ENCODE results near the gene TLL1. TPM values are rescaled to one million over a fixed set of nuclear protein-coding genes. Genes with fewer than 3 reads are reported as not detected.

The TLL1 gene
- total RNA-seq, 2 donors from 2014 or later = 3.4 to 3.6 TPM

- TF ChIP-seq POLR2A (IDR thresholded peaks at IDR 0.05) (no peak), CTCF (IDR thresholded peaks at IDR 0.05) (no peak)
- H3K9me3 ChIP-seq = no peaks in the 10 kb centered on the region
- intact Hi-C loops (cut with DNase I) = no loop called here
- H3K36me3 ChIP-seq (replicated peaks in 1 of 2; ENCODE audit: insufficient read depth in 1 of 2, low read depth in 2 of 2) = no peaks in the 10 kb centered on the region
- H3K27me3 ChIP-seq = no peaks in the 10 kb centered on the region
- no peaks in the 10 kb centered on the region for H3K4me1 ChIP-seq
- DNase-seq (no peak), ATAC-seq (no peak)
- no peak overlapping the region for H3K27ac ChIP-seq
- 80 to 84% methylated on average over 6 of the region's 6 CpGs for WGBS, 2 donors
- H3K4me3 ChIP-seq = no peak overlapping the region
Observed at GRCh38 chr4:166043801-166044200, 170.8 kb downstream of the TLL1 start.

- ATAC-seq = no peak
- no peak for DNase-seq
- intact Hi-C loops (cut with DNase I) = no loop called here
Observed at GRCh38 chr4:166044871-166045270, 171.8 kb downstream of the TLL1 start.

DNA sequence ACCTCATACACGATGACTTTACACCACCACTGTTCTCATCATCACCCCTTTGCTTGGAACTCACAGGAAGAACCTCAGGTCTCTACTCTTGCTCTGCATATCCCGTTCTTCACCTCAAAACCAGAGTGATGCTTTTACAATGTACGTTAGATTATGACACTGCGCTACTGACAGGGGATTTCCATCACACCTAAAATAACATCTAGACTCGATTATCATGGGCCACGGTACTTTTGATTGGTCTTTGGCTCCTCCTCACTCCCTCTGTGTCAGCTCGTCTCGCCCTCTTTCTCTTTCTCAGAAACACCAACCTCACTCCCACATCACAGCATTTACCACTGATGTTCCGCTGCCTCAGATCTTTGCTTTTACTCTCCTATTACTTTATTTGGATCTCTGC, 172.4 kb downstream of the TLL1 start:
- H3K4me1 ChIP-seq = no peaks in the 10 kb centered on the region
- no peak for TF ChIP-seq POLR2A (IDR thresholded peaks at IDR 0.05)
- TF ChIP-seq CTCF (IDR thresholded peaks at IDR 0.05) = no peak
- H3K9me3 ChIP-seq = no peaks in the 10 kb centered on the region
- H3K4me3 ChIP-seq = no peak overlapping the region
- no peaks in the 10 kb centered on the region for H3K27me3 ChIP-seq
- no peak overlapping the region for H3K27ac ChIP-seq
- WGBS, 2 donors = 76 to 84% methylated on average over 9 of the region's 9 CpGs
- H3K36me3 ChIP-seq (replicated peaks in 1 of 2; ENCODE audit: insufficient read depth in 1 of 2, low read depth in 2 of 2) = no peaks in the 10 kb centered on the region
- no peak for ATAC-seq
- DNase-seq = no peak
- intact Hi-C loops (cut with DNase I) = no loop called here

More at GRCh38 chr4:166044871-166045270, 171.8 kb downstream of the TLL1 start:
- H3K9me3 ChIP-seq = no peaks in the 10 kb centered on the region
- no peak for TF ChIP-seq POLR2A (IDR thresholded peaks at IDR 0.05)
- no peak for TF ChIP-seq CTCF (IDR thresholded peaks at IDR 0.05)
- H3K36me3 ChIP-seq (replicated peaks in 1 of 2; ENCODE audit: insufficient read depth in 1 of 2, low read depth in 2 of 2) = no peaks in the 10 kb centered on the region
- H3K4me3 ChIP-seq = no peak overlapping the region
- H3K4me1 ChIP-seq = no peaks in the 10 kb centered on the region
- no peak overlapping the region for H3K27ac ChIP-seq
- H3K27me3 ChIP-seq = no peaks in the 10 kb centered on the region

GRCh38 chr4:166049036-166049435, 176.0 kb downstream of the TLL1 start:
- H3K9me3 ChIP-seq = no peaks in the 10 kb centered on the region
- H3K27ac ChIP-seq = no peak overlapping the region
- TF ChIP-seq CTCF (IDR thresholded peaks at IDR 0.05) = no peak
- intact Hi-C loops (cut with DNase I) = no loop called here
- ATAC-seq = no peak
- H3K36me3 ChIP-seq (replicated peaks in 1 of 2; ENCODE audit: insufficient read depth in 1 of 2, low read depth in 2 of 2) = no peaks in the 10 kb centered on the region
- 81 to 82% methylated on average over 5 of the region's 5 CpGs for WGBS, 2 donors
- no peak overlapping the region for H3K4me3 ChIP-seq
- H3K4me1 ChIP-seq = no peaks in the 10 kb centered on the region
- H3K27me3 ChIP-seq = no peaks in the 10 kb centered on the region
- no peak for DNase-seq

GRCh38 chr4:166064721-166065120, 191.7 kb downstream of the TLL1 start:
- intact Hi-C loops (cut with DNase I) = no loop called here
- no peaks in the 10 kb centered on the region for H3K9me3 ChIP-seq
- no peak overlapping the region for H3K4me3 ChIP-seq
- DNase-seq (no peak), ATAC-seq (no peak)
- no peaks in the 10 kb centered on the region for H3K36me3 ChIP-seq (replicated peaks in 1 of 2; ENCODE audit: insufficient read depth in 1 of 2, low read depth in 2 of 2)
- no peak overlapping the region for H3K27ac ChIP-seq
- no peaks in the 10 kb centered on the region for H3K4me1 ChIP-seq
- TF ChIP-seq POLR2A (IDR thresholded peaks at IDR 0.05) (no peak), CTCF (IDR thresholded peaks at IDR 0.05) (no peak)
- H3K27me3 ChIP-seq = no peaks in the 10 kb centered on the region

All from body of pancreas (tissue), 4 donors.